CD4-positive, alpha-beta T cell treated with Interleukin-21 for 1 hour (primary cell): Measurements from ENCODE around the gene HS3ST6.
"Not testable (repeated sequence)": the region's sequence is repeated elsewhere in the genome, so short reads cannot be mapped to it uniquely, and the experiment has no call there.

ENCODE experiments used
- DNase-seq: peaks from one replicate; pipeline ENCODE4 v3.0.0-alpha.2; 2020

HS3ST6 gene

DNA sequence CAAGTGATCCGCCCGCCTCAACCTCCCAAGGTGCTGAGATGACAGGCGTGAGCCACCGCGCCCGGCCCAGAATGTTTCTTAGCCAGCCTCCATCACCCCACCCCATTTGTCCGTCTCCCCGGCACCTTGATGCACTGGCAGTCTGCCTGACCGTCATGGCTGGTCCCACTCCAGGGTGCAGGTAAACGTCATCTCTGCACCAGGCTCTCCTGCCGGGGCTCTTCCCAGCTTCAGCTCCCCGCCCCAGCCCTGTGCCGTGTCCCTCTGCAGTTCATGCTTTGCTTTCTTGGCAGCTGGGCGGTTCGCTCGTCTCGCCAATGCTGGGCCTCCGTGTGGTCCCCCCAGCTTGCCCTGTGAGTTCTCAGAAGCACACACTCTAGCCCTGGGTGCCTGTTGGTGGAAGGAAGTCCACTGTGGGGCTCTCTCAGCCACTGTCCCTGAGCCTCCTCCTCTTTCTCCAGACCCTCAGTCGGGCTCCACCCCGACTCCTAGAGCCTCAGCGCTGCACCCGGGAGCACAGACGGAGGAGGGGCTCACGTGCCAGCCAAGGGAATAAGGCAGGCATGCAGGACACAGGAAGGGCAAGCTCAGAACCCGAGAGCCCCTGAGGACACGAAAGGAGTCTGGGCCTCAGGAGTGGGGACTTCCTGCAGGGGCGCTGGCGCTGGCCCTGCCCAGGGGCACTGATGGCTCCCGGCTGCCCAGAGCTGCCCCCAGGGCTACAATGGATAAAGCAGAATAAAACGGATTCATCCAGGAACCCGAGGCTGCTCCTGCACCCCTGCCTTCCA is 12.0 kb downstream of the HS3ST6 start:
- no peak for DNase-seq

DNA sequence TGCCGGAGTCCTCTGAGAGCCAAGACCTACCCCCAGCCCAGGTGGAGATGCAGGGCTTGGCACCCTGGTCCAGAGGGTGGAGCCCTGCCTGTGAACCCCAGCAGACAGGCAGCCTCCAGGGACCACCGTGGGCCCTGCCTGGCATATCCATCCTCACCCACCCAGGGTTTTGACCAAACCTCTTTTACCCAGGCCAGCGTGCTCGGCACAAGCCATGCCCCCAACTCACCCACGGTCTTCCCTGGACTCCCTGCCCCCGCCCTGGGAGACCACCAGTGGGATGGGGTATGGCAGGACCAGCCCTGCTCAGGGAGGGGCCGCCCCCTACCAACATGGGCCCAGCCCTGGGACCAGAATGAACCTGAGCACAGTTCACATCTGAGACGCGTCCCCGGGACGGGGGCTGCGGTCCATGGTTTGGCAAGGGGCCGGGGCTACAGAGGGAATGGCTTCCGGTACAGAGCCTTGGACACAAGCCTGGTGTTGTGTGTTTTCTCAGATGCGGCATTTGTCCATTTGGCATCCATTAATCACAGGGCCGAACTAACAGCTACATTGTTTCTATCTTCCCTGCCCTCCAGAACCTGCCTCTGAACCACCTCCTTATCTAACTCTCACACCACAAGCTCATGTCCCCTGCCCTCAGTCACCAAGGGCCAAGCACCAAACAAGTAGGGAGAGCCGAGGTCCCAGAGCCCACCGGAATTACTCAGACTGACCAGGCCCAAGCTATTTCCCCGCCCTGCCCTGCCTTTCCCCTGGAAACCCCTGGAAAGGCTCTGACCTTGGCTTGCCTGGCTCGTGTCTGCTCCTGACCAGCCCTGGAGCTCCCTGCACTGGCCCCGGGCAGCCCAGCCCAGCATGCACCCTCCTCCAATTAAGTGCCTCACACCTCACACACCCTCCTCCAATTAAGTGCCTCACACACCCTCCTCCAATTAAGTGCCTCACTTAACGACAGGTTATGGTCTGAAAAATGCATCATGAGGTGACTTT is 14.1 kb downstream of the HS3ST6 start:
- DNase-seq, result no peak

DNA sequence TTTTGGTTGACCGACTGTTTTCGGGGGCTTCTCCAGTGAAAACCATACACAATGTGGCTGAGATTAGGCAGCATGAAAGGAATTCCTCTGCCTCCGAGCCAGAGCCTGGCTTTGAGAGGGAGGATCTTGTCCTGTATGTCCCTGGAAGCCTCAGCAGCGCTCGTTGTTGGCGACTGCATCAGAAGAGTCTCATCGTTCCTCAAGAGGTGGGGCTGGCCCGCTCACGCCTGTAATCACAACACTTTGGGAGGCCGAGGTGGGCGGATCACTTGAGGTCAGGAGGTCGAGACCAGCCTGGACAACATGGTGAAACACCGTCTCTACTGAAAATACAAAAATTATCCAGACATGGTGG is 15.0 kb downstream of the HS3ST6 start:
- DNase-seq, result no peak

DNA sequence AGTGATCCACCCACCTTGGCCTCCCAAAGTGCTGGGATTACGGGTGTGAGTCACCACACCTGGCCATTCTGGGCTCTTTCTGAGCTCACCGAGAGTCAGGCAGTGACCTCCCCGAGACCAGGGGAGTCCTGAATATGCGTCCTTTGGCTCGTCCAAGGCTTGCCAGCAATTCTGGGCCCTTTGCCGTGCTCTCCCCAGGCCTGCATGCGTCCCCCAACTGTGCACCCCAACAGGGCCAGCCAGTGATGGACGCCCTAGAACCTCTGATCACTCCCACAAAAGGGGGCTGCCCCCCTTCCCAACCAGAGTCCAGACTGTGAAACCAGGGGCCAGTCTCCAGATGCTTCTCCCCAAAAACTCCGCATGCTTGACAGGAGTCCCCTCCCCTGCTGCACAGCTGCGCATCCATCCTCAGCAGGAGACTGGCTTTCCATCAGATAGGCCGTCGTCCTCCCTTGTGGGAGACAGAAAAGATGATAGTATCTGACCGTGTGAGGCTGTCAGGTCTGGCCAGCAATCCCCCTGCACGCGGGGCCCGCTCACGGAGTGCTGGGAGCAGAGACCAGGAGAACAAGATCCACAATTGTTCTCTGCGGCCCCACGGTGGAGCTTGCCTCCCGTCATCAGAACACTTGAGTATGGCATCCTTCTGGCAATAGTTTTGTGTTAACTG is 15.5 kb downstream of the HS3ST6 start:
- no peak for DNase-seq

DNA sequence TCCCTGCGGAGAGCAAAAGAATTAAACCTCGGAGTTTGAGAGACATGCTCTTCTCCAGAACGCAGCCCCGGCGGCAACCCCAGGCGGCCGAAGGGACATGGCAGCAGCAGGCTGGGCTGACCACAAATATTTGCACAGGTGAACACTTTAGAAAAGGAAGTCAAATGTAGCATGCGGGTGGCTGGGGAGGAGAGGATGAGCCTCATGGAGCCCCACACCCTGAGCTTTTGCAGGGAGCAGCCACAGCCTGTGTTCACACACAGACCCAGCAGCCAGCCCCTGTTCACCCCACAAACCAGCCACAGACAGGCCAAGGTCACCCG is 17.8 kb downstream of the HS3ST6 start:
- no peak for DNase-seq

DNA sequence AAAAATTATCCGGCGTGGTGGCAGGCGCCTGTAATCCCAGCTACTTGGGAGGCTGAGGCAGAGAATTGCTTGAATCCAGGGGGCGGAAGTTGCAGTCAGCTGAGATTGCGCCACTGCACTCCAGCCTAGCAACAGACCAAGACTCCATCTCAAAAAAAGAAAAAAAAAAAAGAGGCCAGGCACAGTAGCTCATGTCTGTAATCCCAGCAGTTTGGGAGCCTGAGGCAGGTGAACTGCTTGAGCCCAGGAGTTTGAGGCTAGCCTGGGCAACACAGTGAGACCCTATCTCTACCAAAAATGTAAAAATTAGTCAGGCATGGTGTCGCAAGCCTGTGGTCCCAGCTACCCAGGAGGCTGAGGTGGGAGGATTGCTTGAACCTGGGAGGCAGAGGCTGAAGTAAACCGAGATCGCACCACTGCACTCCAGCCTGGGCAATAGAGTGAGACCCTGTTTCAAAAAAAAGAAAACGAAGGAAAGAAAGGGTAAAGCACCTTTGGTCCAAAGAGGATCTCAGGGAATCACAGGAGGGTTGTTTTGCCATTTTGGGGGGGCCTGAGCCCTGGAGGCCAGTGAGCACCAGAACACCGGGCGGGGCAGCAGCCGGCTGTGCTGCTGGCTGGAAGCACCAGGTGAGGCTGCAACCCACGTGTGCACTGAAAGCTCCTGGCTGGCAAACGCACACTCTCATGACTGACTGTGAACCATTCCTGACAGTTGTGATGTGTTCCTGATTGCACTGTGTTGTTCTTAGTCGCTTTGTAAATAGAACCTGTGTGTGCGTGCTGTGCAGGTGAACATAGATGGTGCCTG is 18.4 kb downstream of the HS3ST6 start:
- no peak for DNase-seq

DNA sequence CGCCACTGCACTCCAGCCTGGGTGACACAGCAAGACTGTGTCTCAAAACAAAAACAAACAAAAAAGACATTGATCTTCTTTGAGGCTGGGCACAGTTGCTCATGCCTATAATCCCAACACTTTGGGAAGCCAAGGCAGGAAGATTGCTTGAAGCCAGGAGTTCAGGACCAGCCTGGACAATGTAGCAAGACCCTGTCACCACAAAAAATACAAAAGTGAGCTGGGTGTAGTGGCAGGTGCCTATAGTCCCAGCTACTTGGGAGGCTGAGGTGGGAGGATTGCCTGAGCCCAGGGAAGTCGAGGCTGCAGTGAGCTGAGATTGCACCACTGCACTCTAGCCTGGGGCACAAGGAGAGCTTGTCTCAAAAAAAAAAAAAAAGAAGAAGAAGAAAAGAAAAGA is 20.5 kb downstream of the HS3ST6 start:
- DNase-seq, result not testable (repeated sequence)

DNA sequence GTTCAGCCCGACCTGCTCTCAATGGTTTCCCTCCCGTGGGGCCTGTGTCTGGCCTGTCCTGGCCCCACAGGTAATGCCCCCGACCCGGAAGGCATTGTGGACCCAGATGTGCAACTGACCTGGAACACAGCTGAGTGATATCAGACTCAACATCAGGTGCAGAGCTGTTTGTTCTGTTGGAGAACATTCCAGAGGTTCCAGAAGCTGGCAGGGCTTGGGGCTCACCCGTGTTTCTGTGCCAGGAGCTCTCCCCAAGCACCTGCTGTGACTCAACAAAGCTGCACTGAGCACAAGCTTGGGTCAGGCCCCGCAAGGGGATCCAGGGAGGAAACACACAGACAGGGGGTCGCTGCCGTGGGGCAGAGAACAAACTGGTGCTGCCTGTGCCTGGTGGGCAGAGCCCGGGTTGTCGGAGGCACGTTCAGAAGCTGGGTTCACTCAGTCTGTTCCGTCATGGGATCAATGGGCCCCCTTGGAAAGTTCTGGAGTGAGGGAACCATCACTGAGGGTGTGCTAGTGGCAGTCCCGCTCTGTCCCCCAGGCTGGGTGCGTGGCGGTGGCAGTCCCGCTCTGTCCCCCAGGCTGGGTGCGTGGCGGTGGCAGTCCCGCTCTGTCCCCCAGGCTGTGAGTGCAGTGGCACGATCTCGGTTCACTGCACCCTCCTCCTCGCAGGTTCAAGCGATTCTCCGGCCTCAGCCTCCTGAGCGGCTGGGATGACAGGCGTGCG is 22.1 kb downstream of the HS3ST6 start:
- DNase-seq, result no peak

DNA sequence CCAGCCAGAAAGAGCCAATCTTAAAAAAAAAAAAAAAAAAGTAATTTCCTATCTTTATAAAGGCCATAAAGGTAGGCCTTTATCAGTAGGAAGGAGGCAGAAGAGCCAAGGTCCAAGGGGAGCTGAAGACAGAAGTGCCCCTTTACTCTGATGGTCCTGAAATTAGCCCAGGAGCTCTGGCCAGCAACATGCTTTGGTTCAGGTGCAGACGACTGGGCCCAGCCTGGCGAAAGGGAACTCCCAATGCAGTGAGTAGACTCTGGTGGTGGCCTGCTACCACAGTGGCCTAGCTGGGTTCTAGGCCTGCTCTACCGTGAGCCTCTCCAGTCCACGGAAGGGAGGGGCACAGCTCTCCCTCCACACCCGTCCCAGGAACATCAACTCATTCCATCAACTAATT is 23.1 kb downstream of the HS3ST6 start:
- no peak for DNase-seq

DNA sequence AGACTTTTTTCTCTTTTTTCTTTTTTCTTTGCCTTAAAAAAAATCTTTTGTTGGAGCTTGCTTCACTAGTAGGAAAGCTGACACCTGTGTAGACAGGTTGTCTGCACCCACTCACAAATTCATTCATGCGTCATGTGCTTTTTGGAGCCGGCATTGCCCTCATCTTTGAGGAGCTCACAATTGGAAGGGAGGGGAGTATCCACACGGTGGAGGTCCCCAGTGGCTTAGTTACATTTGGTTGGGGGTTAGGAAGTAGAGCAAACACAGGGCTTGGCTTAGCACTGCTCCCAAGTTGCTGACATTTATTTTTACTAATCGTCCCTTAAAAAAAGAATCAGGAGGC is 27.5 kb downstream of the HS3ST6 start:
- no peak for DNase-seq

DNA sequence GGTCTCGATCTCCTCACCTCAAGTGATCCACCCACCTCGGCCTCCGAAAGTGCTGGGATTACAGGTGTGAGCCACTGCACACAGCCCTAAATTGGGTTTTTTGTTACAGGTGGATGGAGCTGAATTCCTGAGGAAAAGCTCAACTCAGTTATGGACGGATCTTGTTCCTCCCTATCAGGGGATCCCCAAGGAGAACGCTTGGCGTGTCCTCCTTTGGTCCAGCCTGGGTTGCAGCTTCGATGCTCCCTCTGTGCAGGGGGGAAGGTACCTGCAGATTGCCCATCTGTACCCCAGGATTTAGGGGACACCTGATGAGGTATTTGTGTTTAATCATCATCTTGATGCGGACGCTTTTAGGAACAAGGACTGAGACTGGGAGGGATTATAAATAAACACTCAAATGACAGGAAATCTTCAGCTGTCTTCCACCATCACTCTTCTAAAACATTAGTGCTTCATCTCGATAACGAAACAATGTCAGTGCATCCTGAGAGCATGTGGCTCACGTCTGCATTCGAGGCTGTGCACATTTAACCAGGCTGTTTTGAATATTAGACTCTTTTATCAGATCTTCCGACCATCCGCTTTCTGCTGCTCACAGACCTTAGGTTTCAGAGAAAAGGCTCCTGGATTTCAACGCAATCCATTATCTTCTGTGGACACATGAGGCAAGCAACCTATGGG is 28.0 kb downstream of the HS3ST6 start:
- DNase-seq, result no peak

DNA sequence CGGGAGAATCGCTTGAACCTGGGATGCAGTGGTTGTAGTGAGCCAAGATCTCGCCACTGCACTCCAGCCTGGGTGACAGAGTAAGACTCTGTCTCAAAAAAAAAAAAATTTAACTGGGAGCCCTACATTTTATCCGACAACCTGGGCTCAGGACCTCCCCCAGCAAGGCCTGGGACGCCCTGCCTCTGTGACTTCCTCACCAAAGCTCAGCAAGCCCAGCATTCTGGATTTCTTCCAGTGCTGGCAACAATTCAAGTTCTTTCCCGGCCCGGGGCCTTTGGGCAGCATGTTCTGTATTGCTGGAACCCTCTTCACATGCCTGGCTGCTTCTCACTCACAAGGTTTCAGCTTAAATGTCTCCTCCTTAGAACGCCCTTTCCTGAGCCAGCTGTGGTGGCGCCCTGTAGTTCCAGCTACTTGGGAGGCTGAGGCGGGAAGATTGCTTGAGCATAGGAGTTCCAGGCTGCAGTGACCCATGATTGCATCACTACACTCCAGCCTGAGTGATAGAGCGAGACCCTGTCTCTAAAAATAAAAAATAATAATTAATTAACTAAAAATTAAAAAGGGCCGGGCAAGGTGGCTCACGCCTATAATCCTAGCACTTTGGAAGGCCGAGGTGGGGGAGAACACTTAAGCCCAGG is 30.4 kb downstream of the HS3ST6 start:
- DNase-seq, result no peak

DNA sequence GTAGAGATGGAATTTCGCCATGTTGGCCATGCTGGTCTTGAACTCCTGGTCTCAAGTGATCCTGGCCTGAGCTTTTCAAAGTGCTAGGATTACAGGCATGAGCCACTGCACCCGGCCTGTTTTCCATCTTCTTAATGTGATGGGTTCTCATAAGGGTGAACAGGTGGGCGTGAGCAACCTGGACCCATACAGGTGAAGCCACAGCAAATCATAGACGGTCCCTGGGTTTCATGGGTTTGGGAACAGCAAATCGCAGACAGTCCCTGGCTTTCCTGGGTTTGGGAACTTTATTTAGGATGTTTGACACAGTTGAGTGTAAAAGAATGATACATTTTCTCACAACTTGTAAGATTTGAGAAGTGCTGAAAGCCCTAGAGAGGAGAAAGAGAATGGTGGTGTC is 33.3 kb downstream of the HS3ST6 start:
- no peak for DNase-seq

DNA sequence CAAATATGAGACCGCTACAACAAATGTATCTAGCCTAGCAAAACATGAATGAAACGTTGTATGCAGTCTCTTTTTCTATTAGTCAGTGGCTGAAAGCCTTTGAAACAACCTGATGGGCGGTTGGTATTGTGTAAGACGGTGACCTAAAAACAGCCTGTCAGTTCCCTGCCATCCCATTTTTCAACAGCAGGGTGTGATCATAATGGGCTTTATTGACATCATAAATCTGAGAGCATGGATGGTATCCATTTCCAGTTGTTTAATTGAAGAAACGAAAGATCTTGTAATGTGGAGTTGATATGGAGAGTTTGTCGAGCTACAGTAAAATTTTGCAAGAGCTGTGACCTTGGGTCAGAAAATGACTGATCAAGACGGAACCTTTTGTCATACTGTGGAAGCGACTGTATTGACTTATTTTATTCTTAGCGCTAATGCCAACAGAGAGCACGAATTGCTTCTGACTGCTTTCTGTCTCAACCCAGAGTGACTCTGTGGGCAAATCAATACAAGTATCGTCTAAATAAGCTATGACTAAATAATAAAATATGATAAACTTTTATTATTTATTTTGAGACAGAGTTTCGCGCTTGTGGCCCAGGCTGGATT is 34.0 kb downstream of the HS3ST6 start:
- peak; percentile 9 for DNase-seq

DNA sequence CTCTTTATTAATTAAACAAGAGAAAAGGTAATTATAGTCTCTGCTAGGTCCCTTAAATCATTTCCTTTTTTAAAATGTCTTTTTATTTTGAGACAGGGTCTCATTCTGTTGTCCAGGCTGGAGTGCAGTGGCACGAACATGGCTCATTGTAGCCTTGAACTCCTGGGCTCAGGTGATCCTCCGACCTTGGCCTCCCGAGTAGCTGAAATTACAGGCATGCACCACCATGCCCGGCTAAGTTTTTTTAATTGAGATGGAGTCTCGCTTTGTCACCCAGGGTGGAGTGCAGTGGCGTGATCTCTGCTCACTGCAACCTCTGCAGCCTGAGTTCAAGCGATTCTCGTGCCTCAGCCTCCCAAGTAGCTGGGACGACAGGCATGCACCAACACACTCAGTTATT is 37.0 kb downstream of the HS3ST6 start:
- not testable (repeated sequence) for DNase-seq

DNA sequence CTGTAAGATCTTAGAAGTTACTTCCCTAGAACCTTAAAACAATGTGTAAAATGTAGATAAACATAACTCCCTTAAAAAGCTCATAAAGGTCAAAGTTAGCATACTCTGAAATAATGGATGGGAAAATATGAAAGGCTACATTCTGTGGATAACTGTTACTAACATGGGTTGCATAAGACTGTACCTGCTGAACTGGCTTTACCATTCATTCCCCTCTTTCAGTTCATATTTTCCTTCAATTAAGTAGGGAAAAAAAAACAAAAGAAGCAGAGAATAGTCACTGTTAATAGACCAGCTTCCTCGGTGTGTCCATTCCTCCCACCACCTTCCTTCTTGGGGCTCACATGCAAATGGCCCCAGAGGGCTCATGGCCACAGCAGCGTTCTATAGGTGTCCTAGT is 38.7 kb downstream of the HS3ST6 start:
- no peak for DNase-seq

DNA sequence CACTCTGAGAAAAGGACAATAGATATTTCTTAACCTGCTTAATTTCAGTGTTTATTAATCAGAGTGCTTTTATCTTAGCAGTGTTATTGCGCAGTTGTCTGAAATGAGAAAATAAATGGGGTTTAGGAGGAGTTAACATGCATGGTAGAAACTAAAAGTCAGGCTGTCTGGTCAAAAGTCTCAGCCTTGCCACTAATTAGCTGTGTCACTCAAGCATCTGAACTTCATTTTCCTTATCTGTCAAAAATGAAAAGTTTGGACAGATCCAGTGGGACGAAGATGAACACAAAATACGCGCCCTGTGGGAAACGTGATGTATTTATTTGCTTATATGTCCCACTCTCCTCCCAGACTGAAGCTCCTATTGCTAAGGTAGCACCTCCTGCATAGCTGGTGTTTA is 40.0 kb downstream of the HS3ST6 start:
- no peak for DNase-seq

DNA sequence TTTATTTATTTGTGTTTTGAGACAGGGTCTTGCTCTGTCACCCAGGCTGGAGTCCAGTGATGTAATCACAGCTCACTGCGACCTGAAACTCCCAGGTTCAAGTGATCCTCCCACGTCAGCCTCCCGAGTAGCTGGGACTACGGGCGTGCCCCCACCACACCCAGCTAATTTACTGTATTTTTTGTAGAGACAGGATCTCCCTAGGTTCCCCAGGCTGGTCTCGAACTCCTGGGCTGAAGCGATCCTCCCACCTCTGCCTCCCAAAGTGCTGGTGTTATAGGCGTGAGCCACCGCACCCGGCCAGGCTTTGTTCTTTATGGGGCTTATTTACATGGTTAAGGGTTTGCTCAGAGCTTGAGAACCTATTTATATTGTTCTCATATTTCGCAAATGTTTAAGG is 40.4 kb downstream of the HS3ST6 start:
- DNase-seq, result no peak

DNA sequence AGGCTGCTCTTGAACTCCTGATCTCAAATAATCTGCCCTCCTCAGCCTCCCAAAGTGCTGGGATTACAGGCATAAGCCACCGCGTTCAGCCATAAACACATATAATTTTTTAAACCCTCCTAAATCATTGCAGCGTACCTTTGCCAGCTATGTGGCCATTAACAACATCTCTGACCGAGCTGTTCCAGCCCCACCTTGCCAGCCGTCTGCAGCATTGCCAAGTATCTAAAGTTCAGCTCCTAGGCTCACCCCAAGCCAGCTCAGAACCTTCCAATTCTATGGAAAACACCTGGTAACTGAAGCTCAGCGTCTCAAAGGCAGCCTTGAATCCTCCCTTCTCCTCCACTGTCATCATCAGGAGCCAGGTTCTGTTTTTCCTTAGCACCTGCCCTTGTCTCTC is 41.1 kb downstream of the HS3ST6 start:
- DNase-seq, result no peak

DNA sequence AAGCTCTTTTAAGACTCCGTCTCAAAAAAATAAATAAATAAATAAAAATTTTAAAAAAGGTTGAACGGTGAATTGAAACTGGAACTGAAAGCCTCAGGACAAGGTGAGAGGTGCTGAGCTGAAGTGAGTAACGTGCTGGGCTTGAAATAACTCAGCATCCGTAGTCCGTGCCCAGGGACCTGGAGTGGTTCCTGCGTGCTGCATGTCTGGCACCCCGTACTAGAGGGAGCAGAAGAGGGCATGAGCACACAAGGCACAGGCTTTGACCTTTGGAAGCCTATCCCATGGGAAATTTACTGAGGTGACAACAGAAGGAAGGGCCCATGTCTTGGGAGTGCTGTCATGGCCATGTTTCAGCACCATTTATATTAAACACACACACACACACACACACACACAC is 41.7 kb downstream of the HS3ST6 start:
- no peak for DNase-seq

DNA sequence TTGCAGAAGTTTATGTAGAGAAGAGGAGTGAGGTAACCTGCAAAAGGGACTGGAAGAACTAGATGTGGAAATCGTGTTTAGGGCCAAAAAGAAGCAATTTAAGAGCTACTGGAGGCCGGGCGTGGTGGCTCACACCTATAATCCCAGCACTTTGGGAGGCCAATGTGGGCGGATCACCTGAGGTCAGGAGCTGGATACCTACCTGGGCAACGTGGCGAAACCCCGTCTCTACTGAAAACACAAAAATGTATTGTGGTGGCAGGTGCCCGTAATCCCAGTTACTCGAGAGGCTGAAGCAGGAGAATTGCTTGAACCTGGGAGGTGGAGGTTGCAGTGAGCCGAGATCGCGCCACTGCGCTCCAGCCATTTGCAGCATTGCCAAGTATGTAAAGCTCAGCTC is 42.1 kb downstream of the HS3ST6 start:
- not testable (repeated sequence) for DNase-seq
